SK-N-SH (cell line): ENCODE results near the gene TMEM161A. TPM values are rescaled to one million over a fixed set of nuclear protein-coding genes. Genes with fewer than 3 reads are reported as not detected.

Experiments
- CTCF ChIA-PET: fragments of 300-600, 350-600 bp; formaldehyde crosslinking; extraction: SDS; loops from one replicate; lab custom pipeline; 2021; lab: Yijun Ruan, JAX
- POLR2A ChIA-PET: fragments of 350-600 bp; sonication (Branson Sonifier 250); formaldehyde crosslinking; extraction: SDS; loops from one replicate; lab custom pipeline; 2020; ENCODE audit warnings: antibody characterized with exemption, inconsistent platforms; lab: Yijun Ruan, JAX
- DNase-seq: peaks from one replicate; pipeline ENCODE4 v3.0.0; 2012
- H2AFZ ChIP-seq: fragments of 200-600 bp; sonication (generic); 2 replicates; pipeline ENCODE4 v1.8.1; 2016; ENCODE audit warnings: antibody characterized with exemption, mild to moderate bottlenecking, low read depth
- H3F3A ChIP-seq: fragments of 200-600 bp; sonication (generic); replicated peaks from 2 replicates; pipeline ENCODE3; 2016; ENCODE audit warnings: antibody characterized with exemption, mild to moderate bottlenecking; ENCODE audit not compliant: insufficient read depth
- H3K27ac ChIP-seq, 2 experiments: fragments of 200-500 bp in 1 of 2; fragments of 200-600 bp in 1 of 2; sonication (Bioruptor generic) in 1 of 2; sonication (generic), shearing (Covaris generic) in 1 of 2; 2 replicates each; pipeline versions ENCODE4 v1.5.1 to v1.6.1; 2014 to 2016; ENCODE audit warnings: low read depth in 2 of 2, inconsistent platforms in 1 of 2, low read length in 1 of 2, mild to moderate bottlenecking in 1 of 2, mixed read lengths in 1 of 2
- H3K27me3 ChIP-seq: fragments of 200-600 bp; sonication (generic), shearing (Covaris generic); 2 replicates; pipeline ENCODE4 v1.6.1; 2016; ENCODE audit warnings: mixed run types; ENCODE audit not compliant: insufficient read depth
- H3K36me3 ChIP-seq, 2 experiments: fragments of 200-500 bp in 1 of 2; fragments of 200-600 bp in 1 of 2; sonication (Bioruptor generic) in 1 of 2; sonication (generic) in 1 of 2; replicated peaks in 1 of 2; 2 replicates each; pipeline versions ENCODE3 to v1.5.1; 2014 to 2016; ENCODE audit warnings: low read length in 1 of 2, mild to moderate bottlenecking in 1 of 2; ENCODE audit not compliant: insufficient read depth in 2 of 2, control insufficient read depth in 1 of 2
- H3K4me1 ChIP-seq, 2 experiments: fragments of 200-500 bp in 1 of 2; fragments of 200-600 bp in 1 of 2; sonication (Bioruptor generic) in 1 of 2; sonication (generic), shearing (Covaris generic) in 1 of 2; 2 replicates each; pipeline versions ENCODE4 v1.5.1 to v1.6.1; 2014 to 2016; ENCODE audit warnings: low read depth in 1 of 2, low read length in 1 of 2, mixed run types in 1 of 2; ENCODE audit not compliant: insufficient read depth in 2 of 2, control insufficient read depth in 1 of 2
- H3K4me2 ChIP-seq: fragments of 200-600 bp; sonication (generic), shearing (Covaris generic); 2 replicates; pipeline ENCODE4 v1.6.1; 2017; ENCODE audit warnings: mixed run types
- H3K4me3 ChIP-seq, 2 experiments: fragments of 200-500 bp in 1 of 2; fragments of 200-600 bp in 1 of 2; sonication (Bioruptor generic) in 1 of 2; sonication (generic), shearing (Covaris generic) in 1 of 2; 2 replicates each; pipeline versions ENCODE4 v1.5.1 to v1.8.1; 2014 to 2016; ENCODE audit warnings: low read depth in 2 of 2, inconsistent platforms in 1 of 2, low read length in 1 of 2, mild to moderate bottlenecking in 1 of 2, mixed read lengths in 1 of 2, moderate library complexity in 1 of 2
- H3K79me2 ChIP-seq: fragments of 200-600 bp; sonication (generic); 2 replicates; pipeline ENCODE4 v1.8.1; 2017; ENCODE audit warnings: mild to moderate bottlenecking; ENCODE audit not compliant: insufficient read depth
- H3K9ac ChIP-seq: fragments of 200-600 bp; sonication (generic); 2 replicates; pipeline ENCODE4 v1.6.1; 2017; ENCODE audit warnings: mixed run types
- H3K9me2 ChIP-seq: fragments of 200-600 bp; sonication (generic); 2 replicates; pipeline ENCODE4 v1.6.1; 2017; ENCODE audit warnings: mixed run types
- H3K9me3 ChIP-seq: fragments of 200-600 bp; sonication (generic); 2 replicates; pipeline ENCODE4 v1.6.1; 2017; ENCODE audit warnings: mixed run types, mild to moderate bottlenecking, moderate library complexity
- H4K20me1 ChIP-seq: fragments of 200-600 bp; sonication (generic); 2 replicates; pipeline ENCODE4 v1.6.1; 2017; ENCODE audit warnings: mild to moderate bottlenecking, mixed run types; ENCODE audit not compliant: insufficient read depth
- ELF1 ChIP-seq: IDR thresholded peaks from 2 replicates; pipeline ENCODE4 v1.4.0; 2012
- FOSL2 ChIP-seq: IDR thresholded peaks from 2 replicates; pipeline ENCODE4 v1.4.0; 2012; ENCODE audit warnings: low read depth, mild to moderate bottlenecking, moderate library complexity, borderline replicate concordance
- FOXM1 ChIP-seq: IDR thresholded peaks from 2 replicates; pipeline ENCODE4 v1.4.0; 2012; ENCODE audit warnings: low read depth, mild to moderate bottlenecking
- GABPA ChIP-seq: IDR thresholded peaks from 2 replicates; pipeline ENCODE4 v1.4.0; 2012; ENCODE audit warnings: low read depth, mild to moderate bottlenecking
- JUND ChIP-seq: IDR thresholded peaks from 2 replicates; pipeline ENCODE4 v1.4.0; 2012
- MEF2A ChIP-seq: IDR thresholded peaks from 2 replicates; pipeline ENCODE4 v1.4.0; 2012; ENCODE audit warnings: low read depth, borderline replicate concordance
- MXI1 ChIP-seq: IDR thresholded peaks from 2 replicates; pipeline ENCODE4 v1.6.1; 2012; ENCODE audit warnings: mild to moderate bottlenecking, low read depth, low read length, improper control_type of control experiment
- NFIC ChIP-seq: IDR thresholded peaks from 2 replicates; pipeline ENCODE4 v1.4.0; 2012; ENCODE audit warnings: borderline replicate concordance
- RCOR1 ChIP-seq: fragments of 150-350 bp; IDR thresholded peaks from 2 replicates; pipeline ENCODE4 v1.6.1; 2017; ENCODE audit warnings: antibody characterized with exemption, low read length
- SIN3A ChIP-seq: IDR thresholded peaks from 2 replicates; pipeline ENCODE4 v1.6.1; 2012; ENCODE audit warnings: low read depth, mild to moderate bottlenecking, low read length, moderate library complexity, borderline replicate concordance
- SMC3 ChIP-seq: IDR thresholded peaks from 2 replicates; pipeline ENCODE4 v1.6.1; 2012; ENCODE audit warnings: low read depth, low read length, improper control_type of control experiment
- TAF1 ChIP-seq: IDR thresholded peaks from 2 replicates; pipeline ENCODE4 v1.6.1; 2012; ENCODE audit warnings: low read depth, mild to moderate bottlenecking, low read length, moderate library complexity, borderline replicate concordance
- TCF12 ChIP-seq: IDR thresholded peaks from 2 replicates; pipeline ENCODE4 v1.4.0; 2012
- TEAD4 ChIP-seq: IDR thresholded peaks from 2 replicates; pipeline ENCODE4 v1.4.0; 2012; ENCODE audit warnings: mild to moderate bottlenecking, borderline replicate concordance; ENCODE audit not compliant: insufficient read depth
- WGBS: methylation state at CpG from one replicate; pipeline ENCODE4 v1.1.6; 2017; ENCODE audit warnings: low lambda C conversion rate; 5-methylcytosine and 5-hydroxymethylcytosine counted together
- polyA plus RNA-seq, 3 experiments: library from polyadenylated mRNA; depleted of rRNA; stranded (reverse); fragments of >200 nt; gene quantifications; 2 replicates each; pipeline ENCODE4 v1.2.3, GENCODE V29; 2012
- TF ChIP-seq, protein P1 (sequence below): IDR thresholded peaks from 2 replicates; pipeline ENCODE4 v1.4.0; 2012; ENCODE audit warnings: low read depth
- TF ChIP-seq, protein P2 (sequence below): fragments of 150-350 bp; IDR thresholded peaks from 2 replicates; pipeline ENCODE4 v1.6.1; 2016; ENCODE audit warnings: mild to moderate bottlenecking, low read depth, low read length
- TF ChIP-seq, protein P3 (sequence below): IDR thresholded peaks from 2 replicates; pipeline ENCODE4; 2012
- TF ChIP-seq, protein P4 (sequence below): IDR thresholded peaks from 2 replicates; pipeline ENCODE4 v1.4.0; 2012; ENCODE audit warnings: low read depth, borderline replicate concordance
- TF ChIP-seq, protein P5 (sequence below): IDR thresholded peaks from 2 replicates; pipeline ENCODE4 v1.6.1; 2012; ENCODE audit warnings: mild to moderate bottlenecking, low read depth, low read length, moderate library complexity

Gene TMEM161A
- polyA plus RNA-seq, 1 of the 3 experiments (the other 2 are of a cell fraction) = 39.3 TPM

DNA sequence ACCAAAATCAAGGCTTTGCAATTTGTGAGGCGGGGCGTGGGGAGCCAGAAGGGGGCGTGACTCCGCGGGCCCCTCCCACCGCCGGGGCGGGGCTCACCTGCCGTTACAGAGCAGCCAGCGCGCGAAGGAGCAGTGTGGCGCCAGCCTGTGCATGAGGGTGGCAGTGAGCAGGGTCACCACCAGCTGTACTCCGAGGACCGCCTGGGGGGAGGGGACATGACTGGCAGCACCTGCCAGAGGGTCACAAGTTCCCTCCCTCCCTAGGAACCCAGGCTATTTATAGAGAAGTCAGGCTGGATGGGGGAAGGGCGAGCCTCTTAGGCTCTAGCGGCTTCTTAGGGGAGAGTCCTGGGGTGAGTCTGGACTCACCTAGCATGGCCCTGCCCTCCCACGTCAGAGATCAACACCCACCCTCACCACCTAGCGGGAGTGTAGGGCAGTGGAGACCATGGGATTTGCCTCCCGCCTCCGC lies 3.6 kb downstream of the TMEM161A start:
- Histone ChIP-seq H3K27me3 (no peaks in the 10 kb centered on the region), H3K9me3 (no peaks in the 10 kb centered on the region), H4K20me1 (no peaks in the 10 kb centered on the region), H3K4me1 (peaks cover 0 to 8% of the 10 kb centered on the region in 2 experiments; a peak in 2 of 4 replicates), H3F3A (peaks cover 3% of the 10 kb centered on the region)
- TF ChIP-seq, protein P1, sequence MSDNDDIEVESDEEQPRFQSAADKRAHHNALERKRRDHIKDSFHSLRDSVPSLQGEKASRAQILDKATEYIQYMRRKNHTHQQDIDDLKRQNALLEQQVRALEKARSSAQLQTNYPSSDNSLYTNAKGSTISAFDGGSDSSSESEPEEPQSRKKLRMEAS = no peak
- TF ChIP-seq RCOR1 (no peak), ELF1 (no peak), TCF12 (no peak), FOSL2 (no peak), GABPA (no peak), FOXM1 (no peak), TAF1 (no peak), NFIC (no peak), SMC3 (no peak), SIN3A (no peak), JUND (no peak), TEAD4 (no peak), MXI1 (no peak), MEF2A (no peak)
- TF ChIP-seq, protein P2, sequence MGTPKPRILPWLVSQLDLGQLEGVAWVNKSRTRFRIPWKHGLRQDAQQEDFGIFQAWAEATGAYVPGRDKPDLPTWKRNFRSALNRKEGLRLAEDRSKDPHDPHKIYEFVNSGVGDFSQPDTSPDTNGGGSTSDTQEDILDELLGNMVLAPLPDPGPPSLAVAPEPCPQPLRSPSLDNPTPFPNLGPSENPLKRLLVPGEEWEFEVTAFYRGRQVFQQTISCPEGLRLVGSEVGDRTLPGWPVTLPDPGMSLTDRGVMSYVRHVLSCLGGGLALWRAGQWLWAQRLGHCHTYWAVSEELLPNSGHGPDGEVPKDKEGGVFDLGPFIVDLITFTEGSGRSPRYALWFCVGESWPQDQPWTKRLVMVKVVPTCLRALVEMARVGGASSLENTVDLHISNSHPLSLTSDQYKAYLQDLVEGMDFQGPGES = no peak
- TF ChIP-seq, protein P3, sequence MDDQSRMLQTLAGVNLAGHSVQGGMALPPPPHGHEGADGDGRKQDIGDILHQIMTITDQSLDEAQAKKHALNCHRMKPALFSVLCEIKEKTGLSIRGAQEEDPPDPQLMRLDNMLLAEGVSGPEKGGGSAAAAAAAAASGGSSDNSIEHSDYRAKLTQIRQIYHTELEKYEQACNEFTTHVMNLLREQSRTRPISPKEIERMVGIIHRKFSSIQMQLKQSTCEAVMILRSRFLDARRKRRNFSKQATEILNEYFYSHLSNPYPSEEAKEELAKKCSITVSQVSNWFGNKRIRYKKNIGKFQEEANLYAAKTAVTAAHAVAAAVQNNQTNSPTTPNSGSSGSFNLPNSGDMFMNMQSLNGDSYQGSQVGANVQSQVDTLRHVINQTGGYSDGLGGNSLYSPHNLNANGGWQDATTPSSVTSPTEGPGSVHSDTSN = no peak
- TF ChIP-seq, protein P4, sequence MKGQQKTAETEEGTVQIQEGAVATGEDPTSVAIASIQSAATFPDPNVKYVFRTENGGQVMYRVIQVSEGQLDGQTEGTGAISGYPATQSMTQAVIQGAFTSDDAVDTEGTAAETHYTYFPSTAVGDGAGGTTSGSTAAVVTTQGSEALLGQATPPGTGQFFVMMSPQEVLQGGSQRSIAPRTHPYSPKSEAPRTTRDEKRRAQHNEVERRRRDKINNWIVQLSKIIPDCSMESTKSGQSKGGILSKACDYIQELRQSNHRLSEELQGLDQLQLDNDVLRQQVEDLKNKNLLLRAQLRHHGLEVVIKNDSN = no peak
- TF ChIP-seq, protein P5, sequence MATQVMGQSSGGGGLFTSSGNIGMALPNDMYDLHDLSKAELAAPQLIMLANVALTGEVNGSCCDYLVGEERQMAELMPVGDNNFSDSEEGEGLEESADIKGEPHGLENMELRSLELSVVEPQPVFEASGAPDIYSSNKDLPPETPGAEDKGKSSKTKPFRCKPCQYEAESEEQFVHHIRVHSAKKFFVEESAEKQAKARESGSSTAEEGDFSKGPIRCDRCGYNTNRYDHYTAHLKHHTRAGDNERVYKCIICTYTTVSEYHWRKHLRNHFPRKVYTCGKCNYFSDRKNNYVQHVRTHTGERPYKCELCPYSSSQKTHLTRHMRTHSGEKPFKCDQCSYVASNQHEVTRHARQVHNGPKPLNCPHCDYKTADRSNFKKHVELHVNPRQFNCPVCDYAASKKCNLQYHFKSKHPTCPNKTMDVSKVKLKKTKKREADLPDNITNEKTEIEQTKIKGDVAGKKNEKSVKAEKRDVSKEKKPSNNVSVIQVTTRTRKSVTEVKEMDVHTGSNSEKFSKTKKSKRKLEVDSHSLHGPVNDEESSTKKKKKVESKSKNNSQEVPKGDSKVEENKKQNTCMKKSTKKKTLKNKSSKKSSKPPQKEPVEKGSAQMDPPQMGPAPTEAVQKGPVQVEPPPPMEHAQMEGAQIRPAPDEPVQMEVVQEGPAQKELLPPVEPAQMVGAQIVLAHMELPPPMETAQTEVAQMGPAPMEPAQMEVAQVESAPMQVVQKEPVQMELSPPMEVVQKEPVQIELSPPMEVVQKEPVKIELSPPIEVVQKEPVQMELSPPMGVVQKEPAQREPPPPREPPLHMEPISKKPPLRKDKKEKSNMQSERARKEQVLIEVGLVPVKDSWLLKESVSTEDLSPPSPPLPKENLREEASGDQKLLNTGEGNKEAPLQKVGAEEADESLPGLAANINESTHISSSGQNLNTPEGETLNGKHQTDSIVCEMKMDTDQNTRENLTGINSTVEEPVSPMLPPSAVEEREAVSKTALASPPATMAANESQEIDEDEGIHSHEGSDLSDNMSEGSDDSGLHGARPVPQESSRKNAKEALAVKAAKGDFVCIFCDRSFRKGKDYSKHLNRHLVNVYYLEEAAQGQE = no peak
- TF ChIP-seq, all 33 proteins: peak for 0
- no peaks in the 10 kb centered on the region for H3K36me3 ChIP-seq
- no peaks in the 10 kb centered on the region for H3K9me2 ChIP-seq
- no peak overlapping the region for H3K4me3 ChIP-seq
- no peak overlapping the region for H3K4me2 ChIP-seq
- POLR2A ChIA-PET = interaction anchor here (0.6 kb wide), 1 partner anchor 9 kb away, joined by 3 read pairs; no protein-coding TSS in a partner anchor
- peaks cover 8% of the 10 kb centered on the region; the same call in 1 of the 2 replicates for H3K79me2 ChIP-seq
- 82% methylated on average over 16 of the region's 21 CpGs for WGBS
- H3K9ac ChIP-seq = no peak overlapping the region
- H3K27ac ChIP-seq = no peak overlapping the region
- H2AFZ ChIP-seq = no peak overlapping the region
- CTCF ChIA-PET = interaction anchor here (0.6 to 3.0 kb wide), 5 partner anchors 11 to 40 kb away, joined by 3 to 16 read pairs (median 4); no protein-coding TSS in a partner anchor
- peak; percentile 32 for DNase-seq
